K562 (cell line): ENCODE measurements around the gene NECAB2. TPM values are rescaled to one million over a fixed set of nuclear protein-coding genes. Genes with fewer than 3 reads are reported as not detected.

Experiments
- ATAC-seq: fragments of 200-7000 bp; cut with Tn5 transposase; 3 replicates; pipeline ENCODE4 v1.9.1; 2020; ENCODE audit warnings: moderate library complexity
- BruUV-seq: library from RNA; stranded (reverse); fragments of 400-500 nt; replicated peaks from 2 replicates; lab custom pipeline; 2021; lab: Mats Ljungman, UMichigan
- CTCF ChIA-PET: fragments of 300-600 bp; formaldehyde crosslinking; extraction: SDS; loops from one replicate; lab custom pipeline; 2021; ENCODE audit warnings: low intra/inter-chr PET ratio; lab: Yijun Ruan, JAX
- POLR2A ChIA-PET: fragments of 300-600, 350-650 bp; sonication (Branson Sonifier 250); formaldehyde crosslinking; extraction: SDS; loops from one replicate; lab custom pipeline; 2021; ENCODE audit warnings: antibody characterized with exemption, inconsistent platforms; lab: Yijun Ruan, JAX
- DNase-seq, 4 experiments: peaks; one replicate each; pipeline versions ENCODE4 v3.0.0 to v3.0.0-alpha.2; 2011 to 2018; ENCODE audit warnings: low spot score in 3 of 4, mixed read lengths in 3 of 4; ENCODE audit errors: extremely low read depth in 1 of 4
- FAIRE-seq: peaks from 2 replicates; lab custom pipeline; 2011; peaks lifted over from hg19 to GRCh38; lab: Jason Lieb, UNC
- H2AFZ ChIP-seq: 2 replicates; pipeline ENCODE4 v1.6.0; 2011; ENCODE audit warnings: low read depth, low read length, control low read depth, inconsistent platforms
- H3K27ac ChIP-seq: fragments of 200-600 bp; 3 replicates; pipeline ENCODE4 v1.8.0; 2011; ENCODE audit warnings: low read depth, mild to moderate bottlenecking, control low read depth, inconsistent platforms, low read length, moderate library complexity, mixed read lengths; ENCODE audit errors: extremely low read depth
- H3K27me3 ChIP-seq, 2 experiments: fragments of 300-600 bp in 1 of 2; 2 replicates in 1 of 2; 3 replicates in 1 of 2; pipeline versions ENCODE4 v1.6.0 to v1.8.0; 2011; ENCODE audit warnings: inconsistent platforms in 2 of 2, low read length in 2 of 2, mild to moderate bottlenecking in 1 of 2, mixed read lengths in 1 of 2, moderate library complexity in 1 of 2; ENCODE audit not compliant: control insufficient read depth in 2 of 2, insufficient read depth in 2 of 2
- H3K36me3 ChIP-seq: fragments of 300-600 bp; 3 replicates; pipeline ENCODE4 v1.8.0; 2011; ENCODE audit warnings: mild to moderate bottlenecking, low read length, inconsistent platforms; ENCODE audit not compliant: control insufficient read depth, insufficient read depth
- H3K4me1 ChIP-seq, 2 experiments: fragments of 200-600 bp in 1 of 2; replicated peaks in 1 of 2; 2 replicates in 1 of 2; 3 replicates in 1 of 2; pipeline versions ENCODE4 v1.5.1 to v1.8.0; 2011; ENCODE audit warnings: inconsistent platforms in 2 of 2, low read length in 2 of 2, mild to moderate bottlenecking in 1 of 2, mixed read lengths in 1 of 2, moderate library complexity in 1 of 2; ENCODE audit not compliant: control insufficient read depth in 2 of 2, insufficient read depth in 2 of 2
- H3K4me2 ChIP-seq: 2 replicates; pipeline ENCODE4 v1.6.1; 2011; ENCODE audit warnings: low read length, control low read depth, inconsistent platforms, mixed read lengths; ENCODE audit not compliant: insufficient read depth
- H3K4me3 ChIP-seq: fragments of 200-600 bp; sonication (generic), shearing (Covaris generic); 2 replicates; pipeline ENCODE4 v1.5.1; 2016; ENCODE audit warnings: control low read depth, inconsistent platforms
- H3K79me2 ChIP-seq: fragments of 200-600 bp; 3 replicates; pipeline ENCODE4 v1.8.0; 2011; ENCODE audit warnings: low read length, inconsistent platforms; ENCODE audit not compliant: control insufficient read depth, insufficient read depth
- H3K9ac ChIP-seq, 2 experiments: 2 replicates each; pipeline versions ENCODE4 v1.6.0 to v1.6.1; 2011; ENCODE audit warnings: low read depth in 2 of 2, low read length in 2 of 2, control low read depth in 1 of 2, inconsistent platforms in 1 of 2, mild to moderate bottlenecking in 1 of 2, mixed read lengths in 1 of 2; ENCODE audit not compliant: insufficient read depth in 1 of 2
- H3K9me1 ChIP-seq: one replicate; pipeline ENCODE4 v1.6.0; 2011; ENCODE audit warnings: inconsistent platforms, mild to moderate bottlenecking, low read length, moderate library complexity; ENCODE audit not compliant: control insufficient read depth, insufficient read depth
- H3K9me3 ChIP-seq: replicated peaks from 2 replicates; pipeline ENCODE4 v1.5.1; 2011; ENCODE audit warnings: low read depth, low read length, inconsistent platforms; ENCODE audit not compliant: control insufficient read depth, insufficient read depth
- H4K20me1 ChIP-seq: replicated peaks from 2 replicates; pipeline ENCODE4 v1.6.1; 2011; ENCODE audit warnings: low read length, inconsistent platforms, mixed read lengths; ENCODE audit not compliant: control insufficient read depth, insufficient read depth
- C11orf30 ChIP-seq: fragments of 450-650 bp; IDR thresholded peaks from 2 replicates; pipeline ENCODE4 v1.6.1; 2016; ENCODE audit warnings: low read depth, mild to moderate bottlenecking
- CBX5 ChIP-seq: IDR thresholded peaks from 2 replicates; pipeline ENCODE4 v1.6.1; 2014; ENCODE audit warnings: low read depth, borderline replicate concordance
- GATA2 ChIP-seq: sonication (generic); formaldehyde crosslinking; IDR thresholded peaks from 2 replicates; pipeline ENCODE4 v1.4.0; 2020; ENCODE audit warnings: mild to moderate bottlenecking, missing genetic modification reagents
- MAFK ChIP-seq: IDR thresholded peaks from 2 replicates; pipeline ENCODE4 v1.6.1; 2011; ENCODE audit warnings: low read length, improper control_type of control experiment
- NR2C2 ChIP-seq, 2 experiments: fragments of 200-800 bp in 1 of 2; sonication (Bioruptor generic) in 1 of 2; sonication (generic) in 1 of 2; formaldehyde crosslinking in 1 of 2; IDR thresholded peaks; 2 replicates each; pipeline versions ENCODE4 v1.6.1 to v1.8.0; 2016 to 2022; ENCODE audit warnings: mild to moderate bottlenecking in 1 of 2, missing compliant biosample characterization in 1 of 2, missing genetic modification characterization in 1 of 2, missing genetic modification reagents in 1 of 2
- PCBP2 ChIP-seq: fragments of 200-400 bp; formaldehyde crosslinking; IDR thresholded peaks from 2 replicates; pipeline ENCODE4 v1.6.1; 2018; ENCODE audit warnings: low read length, low read depth, mild to moderate bottlenecking, moderate library complexity; ENCODE audit not compliant: poor library complexity, severe bottlenecking
- PPARD ChIP-seq: fragments of 250-450 bp; sonication (Bioruptor Pico); IDR thresholded peaks from 2 replicates; pipeline ENCODE4 v1.8.0; 2022; ENCODE audit warnings: inconsistent platforms, mild to moderate bottlenecking, moderate library complexity
- TEAD1 ChIP-seq, 2 experiments: fragments of 450-650 bp in 1 of 2; sonication (generic) in 1 of 2; formaldehyde crosslinking; IDR thresholded peaks; 2 replicates each; pipeline versions ENCODE4 v1.4.0 to v1.8.0; 2020 to 2022; ENCODE audit warnings: mild to moderate bottlenecking in 2 of 2, missing genetic modification reagents in 1 of 2
- XRCC4 ChIP-seq: IDR thresholded peaks from one replicate; pipeline ENCODE4 v1.6.1; 2011; ENCODE audit not compliant: insufficient read depth, insufficient read length; ENCODE audit errors: extremely low read depth
- ZNF41 ChIP-seq: fragments of 250-450 bp; sonication (Bioruptor Pico); conservative IDR thresholded peaks from 2 replicates; pipeline ENCODE4 v1.4.0; 2020; ENCODE audit warnings: mild to moderate bottlenecking
- WGBS: fragments of 100-300 bp; shearing (Covaris generic); methylation state at CpG from one replicate; pipeline ENCODE4 v1.1.6; 2016; ENCODE audit warnings: low coverage, mixed read lengths; ENCODE audit not compliant: insufficient coverage; ENCODE audit errors: missing lambda C conversion rate; 5-methylcytosine and 5-hydroxymethylcytosine counted together
- in situ Hi-C: fragments of 300-500 bp; cut with MboI; formaldehyde crosslinking; loops from 4 replicates; pipeline ENCODE4 v1.15.0; 2018; ENCODE audit warnings: inconsistent platforms, mixed read lengths
- intact Hi-C: fragments of 100-400 bp; cut with micrococcal nuclease; formaldehyde crosslinking; loops from 2 replicates; pipeline ENCODE4 v1.14.2; 2022
- polyA plus RNA-seq, 8 experiments: library from polyadenylated mRNA; depleted of rRNA in 4 of 8; stranded (reverse) in 5 of 8; unstranded in 3 of 8; fragments of >200 nt; fragmentation: Nextera tagmentation in 2 of 8; fragmentation: Illumina TruSeq in 1 of 8; extraction: Ambion mirVana in 2 of 8; extraction: Trizol in 1 of 8; gene quantifications; 2 replicates each; pipeline versions ENCODE4 v1.2.1 to v1.2.3, GENCODE V29; 2011 to 2014; ENCODE audit warnings: inconsistent platforms in 1 of 8, missing spikeins in 1 of 8
- total RNA-seq, 7 experiments: library from RNA; depleted of rRNA in 6 of 7; stranded (reverse); fragments of >200 nt in 6 of 7; fragmentation: Illumina TruSeq in 2 of 7; extraction: Trizol in 2 of 7; gene quantifications; 2 replicates each; pipeline versions ENCODE4 v1.2.1 to v1.2.3, GENCODE V29; 2011 to 2021; ENCODE audit warnings: low replicate concordance in 1 of 7
- TF ChIP-seq, protein P1 (sequence below): fragments of 450-650 bp; formaldehyde crosslinking; IDR thresholded peaks from 2 replicates; pipeline ENCODE4 v1.4.0; 2020; ENCODE audit warnings: mild to moderate bottlenecking
- TF ChIP-seq, protein P2 (sequence below), 2 experiments: fragments of 450-650 bp; IDR thresholded peaks; 2 replicates each; pipeline ENCODE4 v1.6.1; 2016
- TF ChIP-seq, protein P3 (sequence below): sonication (generic); formaldehyde crosslinking; IDR thresholded peaks from 2 replicates; pipeline ENCODE4 v1.8.1; 2023; ENCODE audit warnings: mild to moderate bottlenecking, missing genetic modification reagents
- TF ChIP-seq, protein P4 (sequence below): fragments of 450-650 bp; IDR thresholded peaks from 2 replicates; pipeline ENCODE4 v1.7.0; 2016; ENCODE audit warnings: borderline replicate concordance

NECAB2 gene
- total and polyA plus RNA-seq, 9 of the 15 experiments (the other 6 are each of a cell fraction or from before 2014, with no cell fraction given) = 0.03 to 0.28 TPM; not detected in 7

DNA sequence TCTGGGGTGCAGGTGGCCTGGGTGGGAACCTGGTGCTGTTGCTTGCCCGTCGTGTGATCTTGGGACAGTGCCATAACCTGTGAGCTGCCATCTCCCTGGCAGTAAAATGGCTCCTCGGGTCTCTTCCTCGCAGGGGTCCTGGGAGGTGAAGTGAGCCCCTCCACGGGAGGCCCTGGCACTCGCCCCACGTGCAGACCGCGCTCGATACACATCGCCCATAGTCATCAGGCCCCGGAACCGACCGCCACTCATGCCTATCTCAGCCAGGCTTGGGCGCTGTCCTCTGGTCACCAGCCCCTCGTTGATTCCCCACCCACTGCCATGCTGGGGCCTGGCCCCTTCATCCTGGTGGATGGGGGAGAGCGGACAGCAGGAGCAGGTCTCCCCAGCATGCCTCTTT lies 36.5 kb upstream of the NECAB2 start:
- peaks cover 76 to 93% of the 10 kb centered on the region in 2 experiments for H3K27me3 ChIP-seq
- H3K79me2 ChIP-seq = no peaks in the 10 kb centered on the region
- no peak for ATAC-seq
- no peak overlapping the region for H3K27ac ChIP-seq
- BruUV-seq = no TSS peak
- peaks cover 0 to 48% of the 10 kb centered on the region in 2 experiments; a peak in 2 of 5 replicates for H3K4me1 ChIP-seq
- H3K4me3 ChIP-seq = no peak overlapping the region
- H3K9me1 ChIP-seq = no peaks in the 10 kb centered on the region
- no peaks in the 10 kb centered on the region for H3K9me3 ChIP-seq
- H3K9ac ChIP-seq = no peak overlapping the region
- 3% methylated on average over 17 of the region's 17 CpGs for WGBS
- in situ Hi-C loops (no loop called here), intact Hi-C loops (no loop called here)
- H3K36me3 ChIP-seq = no peaks in the 10 kb centered on the region
- CTCF ChIA-PET = no interaction called here
- no peak for FAIRE-seq
- no peak for DNase-seq
- peaks cover 22% of the 10 kb centered on the region for H4K20me1 ChIP-seq
- TF ChIP-seq XRCC4 (no peak), GATA2 (no peak), MAFK (no peak), C11orf30 (no peak), PCBP2 (no peak), ZNF41 (no peak), PPARD (CRISPR knock-in tag) (no peak), TEAD1 (CRISPR knock-in tag; IDR thresholded peaks at IDR 0.05) (no peak), CBX5 (no peak), NR2C2 (CRISPR knock-in tag; IDR thresholded peaks at IDR 0.05) (no peak), NR2C2 (tag; IDR thresholded peaks at IDR 0.05) (no peak)
- TF ChIP-seq, protein P1, sequence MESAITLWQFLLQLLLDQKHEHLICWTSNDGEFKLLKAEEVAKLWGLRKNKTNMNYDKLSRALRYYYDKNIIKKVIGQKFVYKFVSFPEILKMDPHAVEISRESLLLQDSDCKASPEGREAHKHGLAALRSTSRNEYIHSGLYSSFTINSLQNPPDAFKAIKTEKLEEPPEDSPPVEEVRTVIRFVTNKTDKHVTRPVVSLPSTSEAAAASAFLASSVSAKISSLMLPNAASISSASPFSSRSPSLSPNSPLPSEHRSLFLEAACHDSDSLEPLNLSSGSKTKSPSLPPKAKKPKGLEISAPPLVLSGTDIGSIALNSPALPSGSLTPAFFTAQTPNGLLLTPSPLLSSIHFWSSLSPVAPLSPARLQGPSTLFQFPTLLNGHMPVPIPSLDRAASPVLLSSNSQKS (CRISPR knock-in tag) = no peak
- TF ChIP-seq, protein P2, sequence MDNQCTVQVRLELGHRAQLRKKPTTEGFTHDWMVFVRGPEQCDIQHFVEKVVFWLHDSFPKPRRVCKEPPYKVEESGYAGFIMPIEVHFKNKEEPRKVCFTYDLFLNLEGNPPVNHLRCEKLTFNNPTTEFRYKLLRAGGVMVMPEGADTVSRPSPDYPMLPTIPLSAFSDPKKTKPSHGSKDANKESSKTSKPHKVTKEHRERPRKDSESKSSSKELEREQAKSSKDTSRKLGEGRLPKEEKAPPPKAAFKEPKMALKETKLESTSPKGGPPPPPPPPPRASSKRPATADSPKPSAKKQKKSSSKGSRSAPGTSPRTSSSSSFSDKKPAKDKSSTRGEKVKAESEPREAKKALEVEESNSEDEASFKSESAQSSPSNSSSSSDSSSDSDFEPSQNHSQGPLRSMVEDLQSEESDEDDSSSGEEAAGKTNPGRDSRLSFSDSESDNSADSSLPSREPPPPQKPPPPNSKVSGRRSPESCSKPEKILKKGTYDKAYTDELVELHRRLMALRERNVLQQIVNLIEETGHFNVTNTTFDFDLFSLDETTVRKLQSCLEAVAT (IDR thresholded peaks at IDR 0.05) = no peak
- TF ChIP-seq, protein P3, sequence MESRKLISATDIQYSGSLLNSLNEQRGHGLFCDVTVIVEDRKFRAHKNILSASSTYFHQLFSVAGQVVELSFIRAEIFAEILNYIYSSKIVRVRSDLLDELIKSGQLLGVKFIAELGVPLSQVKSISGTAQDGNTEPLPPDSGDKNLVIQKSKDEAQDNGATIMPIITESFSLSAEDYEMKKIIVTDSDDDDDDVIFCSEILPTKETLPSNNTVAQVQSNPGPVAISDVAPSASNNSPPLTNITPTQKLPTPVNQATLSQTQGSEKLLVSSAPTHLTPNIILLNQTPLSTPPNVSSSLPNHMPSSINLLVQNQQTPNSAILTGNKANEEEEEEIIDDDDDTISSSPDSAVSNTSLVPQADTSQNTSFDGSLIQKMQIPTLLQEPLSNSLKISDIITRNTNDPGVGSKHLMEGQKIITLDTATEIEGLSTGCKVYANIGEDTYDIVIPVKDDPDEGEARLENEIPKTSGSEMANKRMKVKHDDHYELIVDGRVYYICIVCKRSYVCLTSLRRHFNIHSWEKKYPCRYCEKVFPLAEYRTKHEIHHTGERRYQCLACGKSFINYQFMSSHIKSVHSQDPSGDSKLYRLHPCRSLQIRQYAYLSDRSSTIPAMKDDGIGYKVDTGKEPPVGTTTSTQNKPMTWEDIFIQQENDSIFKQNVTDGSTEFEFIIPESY = no peak
- TF ChIP-seq, protein P4, sequence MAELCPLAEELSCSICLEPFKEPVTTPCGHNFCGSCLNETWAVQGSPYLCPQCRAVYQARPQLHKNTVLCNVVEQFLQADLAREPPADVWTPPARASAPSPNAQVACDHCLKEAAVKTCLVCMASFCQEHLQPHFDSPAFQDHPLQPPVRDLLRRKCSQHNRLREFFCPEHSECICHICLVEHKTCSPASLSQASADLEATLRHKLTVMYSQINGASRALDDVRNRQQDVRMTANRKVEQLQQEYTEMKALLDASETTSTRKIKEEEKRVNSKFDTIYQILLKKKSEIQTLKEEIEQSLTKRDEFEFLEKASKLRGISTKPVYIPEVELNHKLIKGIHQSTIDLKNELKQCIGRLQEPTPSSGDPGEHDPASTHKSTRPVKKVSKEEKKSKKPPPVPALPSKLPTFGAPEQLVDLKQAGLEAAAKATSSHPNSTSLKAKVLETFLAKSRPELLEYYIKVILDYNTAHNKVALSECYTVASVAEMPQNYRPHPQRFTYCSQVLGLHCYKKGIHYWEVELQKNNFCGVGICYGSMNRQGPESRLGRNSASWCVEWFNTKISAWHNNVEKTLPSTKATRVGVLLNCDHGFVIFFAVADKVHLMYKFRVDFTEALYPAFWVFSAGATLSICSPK = no peak
- H3K4me2 ChIP-seq = no peak overlapping the region
- no peak overlapping the region for H2AFZ ChIP-seq
- POLR2A ChIA-PET = interaction anchor here (0.6 to 0.9 kb wide), 2 partner anchors 128 to 256 kb away, joined by 3 to 4 read pairs; no protein-coding TSS in a partner anchor
